NCI-H2227 (cell line): Measurements from ENCODE around the gene MAGEA9B.
"Not testable (repeated sequence)": the region's sequence is repeated elsewhere in the genome, so short reads cannot be mapped to it uniquely, and the experiment has no call there.

Source experiments
- DNase-seq: peaks from one replicate; lab custom pipeline; 2025; ENCODE audit not compliant: unreplicated experiment; lab: John Stamatoyannopoulos, UW

Gene MAGEA9B, protein sequence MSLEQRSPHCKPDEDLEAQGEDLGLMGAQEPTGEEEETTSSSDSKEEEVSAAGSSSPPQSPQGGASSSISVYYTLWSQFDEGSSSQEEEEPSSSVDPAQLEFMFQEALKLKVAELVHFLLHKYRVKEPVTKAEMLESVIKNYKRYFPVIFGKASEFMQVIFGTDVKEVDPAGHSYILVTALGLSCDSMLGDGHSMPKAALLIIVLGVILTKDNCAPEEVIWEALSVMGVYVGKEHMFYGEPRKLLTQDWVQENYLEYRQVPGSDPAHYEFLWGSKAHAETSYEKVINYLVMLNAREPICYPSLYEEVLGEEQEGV

GRCh38 chrX:149587359-149587758 lies at the start of gene MAGEA9B:
Gene MAGEA9B (minus strand): TSS chrX:149587459. CDS start chrX:149583179, 4,280 bp downstream.
- not testable (repeated sequence) for DNase-seq

GRCh38 chrX:149633511-149633910 lies 46.3 kb upstream of the MAGEA9B start:
- DNase-seq, result no peak

GRCh38 chrX:149631234-149632165 lies 44.2 kb upstream of the MAGEA9B start, which contains the start of gene TMEM185A:
Gene TMEM185A (minus strand): TSS chrX:149631792. CDS start chrX:149631580, 212 bp downstream.
- DNase-seq, result peak; percentile 81

- peak; percentile 4 for DNase-seq
These were observed 43.5 kb upstream of the MAGEA9B start for GRCh38 chrX:149630681-149631233.

DNA sequence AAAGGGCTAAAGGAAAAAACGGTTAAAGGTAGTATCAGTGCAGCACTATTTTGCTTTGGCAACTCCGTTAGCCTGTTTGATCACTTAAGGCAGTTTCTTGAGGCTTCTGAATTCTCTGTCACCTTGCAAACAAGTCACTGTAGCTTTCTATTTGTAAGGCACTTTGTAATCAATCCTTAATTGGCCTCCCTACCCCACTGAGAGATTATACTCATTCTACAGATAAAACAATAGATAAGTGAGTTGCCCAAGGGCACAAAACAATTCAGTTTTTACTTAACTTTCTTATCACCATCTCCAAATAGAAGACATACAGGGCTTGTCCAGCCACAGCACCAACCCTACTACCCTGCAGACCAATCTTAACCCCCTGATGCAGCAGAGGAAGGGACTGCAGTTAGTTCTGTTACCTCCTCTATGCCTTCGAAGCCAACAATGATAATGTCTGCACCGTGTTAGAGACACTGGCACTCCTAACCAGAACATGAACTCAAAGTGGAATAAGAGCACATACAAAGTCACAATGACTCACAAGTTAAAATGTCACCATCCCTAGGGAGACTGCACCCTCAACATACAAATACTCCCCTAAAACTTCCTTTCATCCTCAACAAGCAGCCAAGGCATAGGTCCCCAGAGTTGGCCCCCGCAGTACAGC lies 42.6 kb upstream of the MAGEA9B start:
- no peak for DNase-seq

GRCh38 chrX:149628768-149629167 lies 41.5 kb upstream of the MAGEA9B start:
- DNase-seq, result no peak

- DNase-seq, result no peak
These were observed 41.0 kb upstream of the MAGEA9B start for GRCh38 chrX:149628280-149628679.

DNA sequence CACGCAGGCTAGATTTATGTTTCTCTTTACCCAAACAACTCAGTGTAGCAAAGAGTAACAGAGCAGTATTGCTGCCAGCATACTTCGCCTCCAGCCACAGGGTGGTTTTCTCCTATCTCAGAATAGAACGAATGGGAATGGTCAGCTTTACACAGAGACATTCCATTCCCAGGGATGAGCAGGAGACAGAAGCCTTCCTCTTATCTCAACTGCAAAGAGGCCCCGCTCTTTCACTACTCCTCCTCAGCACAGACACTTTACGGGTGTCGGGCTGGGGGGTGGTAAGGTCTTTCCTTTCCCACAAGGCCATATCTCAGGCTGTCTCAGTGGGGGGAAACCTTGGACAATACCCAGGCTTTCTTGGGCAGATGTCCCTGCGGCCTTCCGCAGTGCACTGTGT lies 39.6 kb upstream of the MAGEA9B start:
- DNase-seq, result not testable (repeated sequence)

DNA sequence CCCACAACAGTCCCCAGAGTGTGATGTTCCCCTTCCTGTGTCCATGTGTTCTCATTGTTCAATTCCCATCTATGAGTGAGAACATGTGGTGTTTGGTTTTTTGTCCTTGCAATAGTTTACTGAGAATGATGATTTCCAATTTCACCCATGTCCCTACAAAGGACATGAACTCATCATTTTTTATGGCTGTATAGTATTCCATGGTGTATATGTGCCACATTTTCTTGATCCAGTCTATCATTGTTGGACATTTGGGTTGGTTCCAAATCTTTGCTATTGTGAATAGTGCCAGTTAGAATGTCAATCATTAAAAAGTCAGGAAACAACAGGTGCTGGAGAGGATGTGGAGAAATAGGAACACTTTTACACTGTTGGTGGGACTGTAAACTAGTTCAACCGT lies 32.4 kb upstream of the MAGEA9B start:
- not testable (repeated sequence) for DNase-seq

GRCh38 chrX:149618871-149619270 lies 31.6 kb upstream of the MAGEA9B start:
- DNase-seq, result no peak

- DNase-seq, result no peak
These were observed 24.4 kb upstream of the MAGEA9B start for GRCh38 chrX:149611623-149612175.

DNA sequence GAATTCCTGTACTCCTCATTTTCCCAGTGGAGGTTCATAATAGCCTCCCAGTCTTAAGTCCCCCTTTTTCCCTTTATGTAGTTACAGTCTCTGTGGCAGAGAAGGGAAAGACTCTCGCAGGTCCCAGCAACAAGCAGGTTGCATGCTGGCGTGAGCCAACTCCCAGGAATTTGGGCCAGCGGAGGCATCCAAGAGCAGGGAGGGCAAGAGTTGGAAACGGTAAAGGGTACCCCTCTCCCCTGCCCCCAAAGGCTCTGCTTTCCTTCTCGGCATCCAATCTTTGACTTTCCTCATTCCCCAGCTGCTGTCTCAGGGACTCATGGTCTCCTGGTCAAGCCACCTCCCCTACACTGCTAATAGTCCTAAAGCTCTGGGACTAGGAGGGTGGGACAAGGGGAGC lies 23.3 kb upstream of the MAGEA9B start:
- DNase-seq, result no peak

DNA sequence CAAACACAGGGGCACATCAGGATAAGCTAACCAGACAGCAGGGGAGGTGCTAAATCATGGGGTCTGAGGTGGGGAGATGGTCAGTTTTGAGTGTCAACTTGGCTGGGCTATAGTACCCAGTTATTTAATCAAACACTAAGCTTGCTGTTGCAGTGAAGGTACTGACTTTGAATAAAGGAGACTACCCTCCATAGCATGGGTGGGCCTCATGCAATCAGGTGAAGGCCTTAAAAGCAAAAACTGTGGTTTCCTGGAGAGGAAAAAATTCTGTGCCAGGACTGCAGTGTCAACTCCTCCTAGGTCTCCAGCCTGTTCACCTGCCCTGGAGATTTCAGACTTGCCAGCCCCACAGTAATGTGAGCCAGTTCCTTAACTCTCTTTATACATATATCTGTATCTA lies 20.4 kb upstream of the MAGEA9B start:
- no peak for DNase-seq

GRCh38 chrX:149605248-149605885 lies 18.1 kb upstream of the MAGEA9B start:
- DNase-seq, result not testable (repeated sequence)

DNA sequence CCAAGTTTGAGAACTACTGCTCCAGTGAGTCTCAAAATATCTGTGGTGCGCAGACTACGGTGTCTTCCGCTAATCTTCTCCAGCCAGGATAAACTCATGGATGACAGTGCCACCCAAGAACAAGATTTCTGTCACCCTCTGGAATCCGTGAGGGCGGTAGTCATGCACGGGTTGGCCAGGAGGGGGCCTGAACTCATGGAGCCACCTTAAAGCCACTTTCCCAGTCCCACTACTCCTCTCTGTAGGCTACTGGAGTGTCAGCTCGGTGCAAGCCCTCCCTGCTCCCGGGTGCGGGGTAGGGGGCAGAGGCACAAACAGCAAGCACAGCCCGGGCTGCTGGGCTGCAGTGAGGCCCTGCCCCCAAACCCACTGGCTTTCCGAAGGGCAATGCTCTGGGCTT lies 11.3 kb upstream of the MAGEA9B start:
- not testable (repeated sequence) for DNase-seq

GRCh38 chrX:149595943-149596342 lies 8.7 kb upstream of the MAGEA9B start:
- not testable (repeated sequence) for DNase-seq

GRCh38 chrX:149595214-149595613 lies 8.0 kb upstream of the MAGEA9B start, which contains the start of gene HSFX2:
Gene HSFX2 (minus strand): TSS chrX:149595314. CDS start chrX:149594700, 614 bp downstream.
- DNase-seq, result not testable (repeated sequence)

DNA sequence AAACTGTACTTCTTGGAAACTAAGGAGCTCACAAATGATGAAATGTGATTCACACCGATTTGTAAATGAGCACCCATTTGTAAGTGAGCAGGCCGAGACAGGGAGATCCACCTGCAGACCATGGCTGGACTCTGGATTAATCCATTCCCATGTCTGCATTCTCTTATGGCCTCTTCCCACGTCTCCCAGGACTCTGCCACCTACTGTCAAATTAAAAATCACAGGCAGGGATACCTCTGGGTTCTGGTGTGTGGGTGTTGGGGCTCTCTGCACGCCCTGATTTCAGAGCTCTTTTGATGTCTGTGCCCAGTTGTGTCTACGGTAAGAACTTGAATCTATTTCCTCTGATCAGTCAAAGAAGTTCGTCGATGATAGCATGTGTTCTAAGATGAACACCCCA lies 3.7 kb upstream of the MAGEA9B start:
- not testable (repeated sequence) for DNase-seq

DNA sequence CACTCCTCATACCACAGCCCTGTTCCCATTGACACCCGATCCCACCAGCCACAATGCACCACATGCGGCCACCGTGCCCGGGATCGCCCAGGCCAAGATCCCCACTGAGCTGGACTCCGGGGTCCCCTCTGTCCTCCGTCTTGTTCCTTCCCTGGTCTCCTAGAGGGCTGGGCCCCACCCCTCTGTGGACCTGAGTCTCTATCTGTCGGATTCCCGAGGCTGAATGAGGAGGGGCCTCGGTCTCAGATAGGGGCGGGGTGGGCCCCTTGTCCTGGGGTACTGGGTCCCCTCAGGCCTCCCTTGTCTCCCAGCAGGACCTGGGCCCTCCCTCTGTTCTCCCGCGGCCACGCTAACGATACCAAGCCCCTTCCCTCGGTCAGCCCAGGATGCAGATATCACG lies 1.6 kb downstream of the MAGEA9B start:
- DNase-seq, result not testable (repeated sequence)

GRCh38 chrX:149573456-149573855 lies 13.8 kb downstream of the MAGEA9B start:
- DNase-seq, result not testable (repeated sequence)
